Omental fat pad (tissue), 4 donors: ENCODE measurements around the gene SYTL2. TPM values are rescaled to one million over a fixed set of nuclear protein-coding genes. Genes with fewer than 3 reads are reported as not detected.
"Not testable (repeated sequence)": the region's sequence is repeated elsewhere in the genome, so short reads cannot be mapped to it uniquely, and the experiment has no call there.

Source experiments
- ATAC-seq: fragments of 150-250 bp; one replicate; pipeline ENCODE4 v1.9.1; 2016; ENCODE audit warnings: mild to moderate bottlenecking, moderate library complexity; ENCODE audit not compliant: low FRiP score
- DNase-seq: peaks from one replicate; pipeline ENCODE4 v3.0.0-alpha.2; 2019; ENCODE audit warnings: low spot score
- CTCF ChIP-seq, 3 donors: fragments of 450-650 bp; IDR thresholded peaks; one replicate each; pipeline ENCODE4 v1.5.1; 2016 to 2017; ENCODE audit warnings: antibody characterized with exemption in 3 of 3, mild to moderate bottlenecking in 3 of 3, moderate library complexity in 2 of 3
- total RNA-seq, 4 donors: library from RNA; depleted of rRNA; stranded (reverse); fragments of >200 nt; gene quantifications; one replicate each; pipeline ENCODE4 v1.1.0, GENCODE V29; 2016

SYTL2 gene
- total RNA-seq, 4 donors from 2014 or later: 14.3 to 33.9 (median 17.8) TPM

- ATAC-seq: no peak
- no peak for DNase-seq
- TF ChIP-seq CTCF (IDR thresholded peaks at IDR 0.05): no peak
These were observed 15.0 kb downstream of the SYTL2 start for GRCh38 chr11:85795712-85796487.

- DNase-seq (no peak), ATAC-seq (no peak)
- no peak for TF ChIP-seq CTCF (IDR thresholded peaks at IDR 0.05)
These were observed 19.4 kb downstream of the SYTL2 start for GRCh38 chr11:85791409-85791990.

GRCh38 chr11:85787809-85788760 is 22.9 kb downstream of the SYTL2 start:
- no peak for ATAC-seq
- no peak for DNase-seq

GRCh38 chr11:85787168-85787567 is 23.8 kb downstream of the SYTL2 start:
- ATAC-seq (no peak), DNase-seq (no peak)
- no peak for TF ChIP-seq CTCF (IDR thresholded peaks at IDR 0.05)

More at GRCh38 chr11:85787809-85788760, 22.9 kb downstream of the SYTL2 start:
- TF ChIP-seq CTCF (IDR thresholded peaks at IDR 0.05): no peak

- no peak for ATAC-seq
- no peak for TF ChIP-seq CTCF (IDR thresholded peaks at IDR 0.05)
- DNase-seq: no peak
These were observed 26.3 kb downstream of the SYTL2 start for GRCh38 chr11:85784480-85785265.

- TF ChIP-seq CTCF (IDR thresholded peaks at IDR 0.05): no peak
- no peak for ATAC-seq
- no peak for DNase-seq
These were observed 27.2 kb downstream of the SYTL2 start for GRCh38 chr11:85783758-85784157.

- not testable (repeated sequence) for DNase-seq, ATAC-seq
These were observed 30.0 kb downstream of the SYTL2 start for GRCh38 chr11:85780780-85781517.
